HG03095 (cell line): ENCODE measurements around the gene SLC10A7.

Source experiments
- ATAC-seq: cut with Tn5 transposase; IDR thresholded peaks from one replicate; pipeline ENCODE4 v1.9.1; 2021; ENCODE audit warnings: moderate library complexity; ENCODE audit not compliant: unreplicated experiment

SLC10A7 gene

GRCh38 chr4:146442801-146443200 lies 78.9 kb downstream of the SLC10A7 start:
- ATAC-seq, result no peak

- ATAC-seq, result no peak
These were observed 81.7 kb downstream of the SLC10A7 start for GRCh38 chr4:146439999-146440398.

DNA sequence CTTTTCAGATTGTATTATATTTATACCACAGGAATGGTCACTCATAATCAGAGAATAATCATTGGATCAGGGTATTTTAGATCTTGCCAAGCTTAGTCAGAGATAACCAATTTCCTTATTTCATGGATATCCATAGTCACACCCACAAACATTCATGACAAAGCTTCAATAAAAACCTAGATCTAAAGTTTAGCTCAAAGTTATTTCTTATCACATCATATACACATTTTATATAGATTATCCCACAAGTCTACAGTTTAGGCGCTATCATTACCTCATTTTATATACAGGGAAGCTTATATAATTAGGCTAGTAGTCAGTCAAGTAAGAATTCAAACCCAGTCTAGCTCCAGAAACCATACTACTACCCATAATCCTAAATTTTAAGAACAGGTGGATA lies 82.3 kb downstream of the SLC10A7 start:
- ATAC-seq, result no peak

- no peak for ATAC-seq
These were observed 84.0 kb downstream of the SLC10A7 start for GRCh38 chr4:146437778-146438177.

DNA sequence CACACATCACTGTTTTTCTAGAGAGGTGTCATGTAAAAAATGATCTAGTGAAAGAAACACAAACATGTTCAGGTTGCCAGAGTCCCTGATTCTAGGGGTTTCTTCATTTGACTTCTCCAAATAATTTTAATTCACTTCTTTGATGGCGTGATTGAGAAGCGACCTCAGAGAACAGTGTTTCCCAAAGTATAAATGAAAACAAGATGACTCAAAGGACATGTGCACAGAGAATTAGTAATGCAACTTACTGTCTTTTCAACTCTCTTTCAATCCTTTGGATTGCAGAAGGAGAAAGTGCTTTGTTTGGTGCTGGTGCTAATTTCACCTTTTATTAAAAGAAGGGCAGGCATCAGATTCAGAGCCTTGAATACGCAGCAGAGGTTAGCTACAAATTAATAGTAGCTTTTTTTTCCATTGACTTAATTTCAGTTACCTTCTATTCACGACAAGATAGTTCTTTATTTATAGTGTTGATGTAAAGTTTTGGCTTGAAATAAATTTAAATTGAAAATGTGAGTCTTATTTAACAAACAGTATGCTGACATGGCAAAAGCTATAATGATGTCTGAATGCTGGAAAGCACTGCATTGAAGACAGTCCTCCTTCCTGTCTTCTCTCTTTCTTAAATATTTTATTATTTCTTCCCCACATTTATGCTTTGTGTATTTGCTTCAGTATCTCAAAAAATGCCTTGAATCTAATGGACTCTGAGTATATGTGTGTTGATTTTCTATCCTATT lies 85.1 kb downstream of the SLC10A7 start:
- ATAC-seq, result no peak

DNA sequence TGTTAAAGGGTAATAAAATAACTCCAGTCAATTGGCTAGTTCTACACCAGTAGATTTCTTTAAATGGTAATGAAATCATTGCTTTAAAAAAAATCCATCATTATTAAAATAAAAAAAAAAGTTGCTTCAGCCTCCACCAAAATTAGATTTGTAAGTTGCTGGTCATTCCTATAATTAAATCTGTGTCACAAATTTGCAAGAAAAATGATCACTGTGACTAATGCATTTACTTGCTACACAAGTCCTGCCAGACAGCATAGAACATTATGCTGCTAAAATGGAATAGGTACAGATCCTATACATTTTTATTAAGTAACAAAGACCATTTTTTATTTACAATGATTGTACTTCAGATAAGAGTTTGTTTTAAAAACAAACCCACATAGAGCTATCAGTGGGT lies 85.8 kb downstream of the SLC10A7 start:
- no peak for ATAC-seq

DNA sequence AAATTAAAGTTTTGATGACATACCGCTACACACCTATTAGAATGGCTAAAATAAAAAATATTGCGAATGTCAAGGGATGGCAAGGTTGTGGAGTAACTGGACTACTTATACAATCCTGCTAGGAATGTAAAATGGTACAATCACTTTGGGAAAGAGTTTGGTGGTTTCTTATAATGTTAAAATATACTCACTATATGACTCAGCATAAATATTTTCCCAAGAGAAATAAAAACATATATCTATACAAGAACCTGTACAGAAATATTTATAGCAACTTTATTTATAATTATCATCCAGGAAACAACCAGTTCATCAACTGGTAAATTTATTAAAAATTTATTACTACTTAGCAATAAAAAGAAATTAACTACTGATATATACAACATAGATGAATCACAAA lies 89.7 kb downstream of the SLC10A7 start:
- no peak for ATAC-seq

GRCh38 chr4:146428298-146428697 lies 93.4 kb downstream of the SLC10A7 start:
- ATAC-seq, result no peak

DNA sequence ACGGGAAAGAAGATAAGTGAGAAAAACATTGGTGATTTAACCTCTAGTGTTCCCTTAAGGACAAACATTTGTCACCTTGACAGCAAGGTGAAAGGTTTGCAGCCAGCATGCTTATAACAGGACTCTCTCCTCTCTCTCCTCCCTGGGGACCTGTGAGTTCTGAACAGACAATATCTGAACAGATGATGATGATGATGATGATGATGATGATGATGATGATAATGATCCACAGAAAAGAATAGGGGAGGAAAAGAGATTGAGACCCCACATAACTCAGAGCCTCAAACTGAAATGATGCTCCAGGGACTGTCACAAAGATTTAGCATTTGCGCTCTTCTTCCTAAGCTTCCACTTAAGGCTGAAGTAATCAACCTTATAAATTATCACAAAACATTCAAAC lies 103.9 kb downstream of the SLC10A7 start:
- ATAC-seq, result no peak

GRCh38 chr4:146415829-146416228 lies 105.9 kb downstream of the SLC10A7 start:
- no peak for ATAC-seq

- no peak for ATAC-seq
These were observed 114.1 kb downstream of the SLC10A7 start for GRCh38 chr4:146407669-146408084.

DNA sequence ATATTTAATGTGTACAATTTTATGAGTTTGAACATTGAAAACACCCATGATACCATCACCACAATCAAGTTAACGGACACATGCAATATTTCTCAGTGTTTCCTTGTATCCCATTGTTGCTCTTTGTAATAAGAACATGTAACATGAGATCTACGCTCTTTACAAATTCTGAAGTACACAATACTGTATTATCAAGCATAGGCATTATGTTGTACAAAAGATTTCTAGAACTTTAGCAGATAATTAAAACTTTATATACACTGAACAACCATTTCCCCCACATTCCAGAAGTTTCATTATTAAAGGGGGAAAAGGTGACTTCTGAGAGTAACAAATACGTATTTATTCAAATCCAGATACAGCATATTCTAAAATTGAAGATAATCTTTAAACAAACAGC lies 114.5 kb downstream of the SLC10A7 start:
- no peak for ATAC-seq

DNA sequence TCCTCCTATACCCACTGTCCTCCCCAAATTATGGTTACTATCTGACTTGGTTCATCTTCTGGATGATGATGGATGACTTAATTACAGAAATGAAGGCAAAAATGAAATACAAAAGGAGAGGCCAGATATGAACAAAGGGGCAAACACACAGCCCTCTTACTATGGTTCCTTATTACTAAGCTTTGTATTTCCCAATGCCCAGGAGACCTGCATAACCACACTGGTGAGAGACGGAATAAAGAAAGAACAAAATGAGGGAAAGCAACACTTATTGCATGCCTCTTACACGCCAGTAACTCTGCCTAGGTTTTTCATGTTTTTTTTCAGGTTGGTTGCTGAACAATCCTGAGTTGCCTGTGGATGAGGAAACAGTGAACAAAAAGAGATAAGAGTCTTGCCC lies 120.5 kb downstream of the SLC10A7 start:
- ATAC-seq, result no peak

DNA sequence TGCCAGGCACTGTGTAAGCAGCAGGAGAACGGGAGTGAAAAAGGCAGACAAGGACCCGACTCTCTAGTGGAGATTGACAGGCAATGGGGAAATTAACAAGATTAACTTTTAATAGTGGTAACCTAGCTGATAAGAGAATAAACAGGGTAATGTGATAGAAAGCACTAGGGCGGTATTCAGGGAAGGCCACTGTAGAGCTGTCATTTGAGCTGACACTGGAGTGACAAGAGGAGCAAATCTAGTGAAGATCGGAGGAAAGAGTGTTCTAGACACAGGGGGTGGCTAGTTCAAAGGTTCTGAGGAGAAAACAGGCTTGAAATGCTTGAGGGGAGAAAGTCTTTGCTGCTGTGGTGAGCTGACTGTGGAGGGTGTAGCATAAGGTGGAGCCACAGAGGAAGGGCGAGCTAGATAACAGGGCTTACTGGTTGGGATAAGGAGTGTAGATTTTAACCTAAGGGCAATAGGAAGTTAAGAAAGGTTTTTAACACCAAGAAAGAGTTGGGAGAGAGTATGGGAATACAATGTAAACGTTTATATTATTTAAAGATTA lies 122.8 kb downstream of the SLC10A7 start:
- ATAC-seq, result no peak

DNA sequence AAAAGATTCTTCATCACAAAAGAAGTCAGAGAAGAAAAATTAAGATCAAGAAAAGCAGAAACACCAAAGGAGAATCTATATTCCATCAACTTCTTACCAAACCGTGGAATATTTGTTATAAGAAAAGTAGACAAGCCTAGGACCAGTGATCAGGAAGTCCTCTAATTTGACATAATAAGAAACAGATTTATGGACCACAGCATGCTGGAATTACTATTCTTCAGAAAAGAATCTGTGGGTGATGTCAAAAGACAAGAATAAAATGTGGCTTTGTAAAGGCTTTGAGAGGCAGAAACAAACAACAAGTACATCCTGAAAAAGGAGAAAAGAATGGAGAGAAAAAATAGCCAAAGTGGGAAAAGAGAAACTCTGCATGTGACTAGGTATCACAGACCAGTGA lies 123.3 kb downstream of the SLC10A7 start:
- ATAC-seq, result no peak

GRCh38 chr4:146389561-146389960 lies 132.2 kb downstream of the SLC10A7 start:
- ATAC-seq, result no peak

DNA sequence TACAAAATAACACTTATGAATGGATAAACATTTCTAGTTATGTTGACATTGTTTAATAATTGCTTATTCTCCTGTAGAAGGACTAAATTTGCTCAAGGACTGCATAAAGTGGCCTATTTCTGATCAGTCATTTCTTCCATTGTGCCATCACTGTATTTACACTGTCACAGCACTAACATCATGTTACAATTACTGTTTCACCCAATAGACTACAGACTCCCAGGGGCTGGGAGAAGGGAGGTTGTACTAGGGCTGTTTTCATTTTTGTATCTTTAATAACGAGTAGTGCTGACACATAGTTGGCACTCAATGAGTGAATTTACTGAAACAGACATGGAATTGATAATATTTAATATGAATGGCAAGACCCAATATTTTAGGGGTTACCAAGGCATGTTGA lies 139.5 kb downstream of the SLC10A7 start:
- ATAC-seq, result no peak

DNA sequence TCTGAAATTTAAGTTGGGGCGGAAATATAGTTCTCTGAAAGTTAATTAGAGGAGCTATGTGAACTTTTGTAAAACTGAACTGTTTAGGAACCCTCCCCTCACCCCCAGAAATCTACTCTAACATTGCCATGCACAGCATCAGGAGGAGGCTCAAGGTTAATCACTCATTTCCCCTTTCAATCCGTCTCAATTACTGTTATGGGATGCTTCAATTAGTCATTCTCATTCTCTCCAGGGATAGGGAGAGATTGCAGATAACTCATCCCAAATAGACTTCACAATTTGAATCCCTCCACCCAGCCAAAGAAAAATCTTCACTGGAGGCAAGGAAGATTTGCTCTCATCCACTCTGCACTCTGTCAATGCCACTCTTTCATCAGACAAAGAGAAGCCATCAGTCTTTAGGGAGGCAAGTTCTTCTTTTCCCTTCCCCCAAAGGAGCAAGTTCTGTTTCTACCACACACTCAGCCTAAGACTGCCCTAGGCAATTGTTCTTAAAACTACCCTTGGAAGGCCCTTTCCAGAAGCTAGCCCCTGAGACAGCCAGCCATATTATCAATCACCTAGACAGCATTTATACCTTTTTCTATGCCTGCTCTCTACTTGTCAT lies 140.4 kb downstream of the SLC10A7 start:
- ATAC-seq, result no peak

- no peak for ATAC-seq
These were observed 142.0 kb downstream of the SLC10A7 start for GRCh38 chr4:146379744-146380143.

GRCh38 chr4:146371812-146372211 lies 149.9 kb downstream of the SLC10A7 start:
- ATAC-seq, result no peak

- ATAC-seq, result no peak
These were observed 150.9 kb downstream of the SLC10A7 start for GRCh38 chr4:146370841-146371240.

DNA sequence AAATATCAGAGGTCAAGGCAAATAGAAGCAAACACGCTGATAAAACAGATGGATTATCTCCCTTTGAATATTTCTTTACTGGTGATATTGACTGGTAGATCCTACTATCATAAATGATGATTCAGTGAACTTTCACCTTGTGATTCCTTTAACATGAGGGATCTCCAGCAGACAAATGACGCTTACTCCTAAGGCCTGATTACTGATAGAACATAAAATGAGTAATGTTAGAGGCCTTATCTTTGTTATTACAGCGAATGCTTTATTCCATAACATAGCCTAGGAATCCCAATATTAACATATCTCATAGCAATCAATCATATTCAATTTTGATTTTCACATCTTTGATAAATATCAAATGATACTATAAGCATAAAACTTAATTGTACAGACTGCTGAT lies 152.3 kb downstream of the SLC10A7 start:
- no peak for ATAC-seq

DNA sequence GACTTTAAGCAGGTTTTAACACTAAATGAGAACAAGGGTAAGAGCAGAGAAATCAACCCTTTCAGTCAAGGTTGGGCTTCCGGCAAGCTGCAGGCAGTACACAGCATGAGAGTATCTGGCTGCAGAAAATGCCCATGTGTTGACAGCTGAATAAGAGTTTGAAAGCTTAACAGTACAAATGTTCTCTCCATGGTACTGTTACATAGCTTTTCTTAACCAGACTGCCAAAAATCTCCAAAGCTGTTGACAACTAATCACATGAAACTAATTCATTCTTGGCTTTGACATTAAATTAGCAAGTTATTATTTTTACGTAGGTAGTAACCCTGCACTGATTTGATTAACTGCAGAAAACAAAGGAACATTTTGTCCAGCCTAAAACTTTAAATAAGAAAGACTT lies 153.5 kb downstream of the SLC10A7 start:
- ATAC-seq, result no peak
